Panc1 (cell line): Measurements from ENCODE around the gene KATNAL1.

Experiments used
- CTCF ChIP-seq: fragments of 450-650 bp; IDR thresholded peaks from 2 replicates; pipeline ENCODE4 v1.5.1; 2017; ENCODE audit warnings: mild to moderate bottlenecking
- POLR2AphosphoS5 ChIP-seq: IDR thresholded peaks from 2 replicates; pipeline ENCODE4 v1.6.1; 2012; ENCODE audit warnings: mild to moderate bottlenecking, low read depth, low read length, moderate library complexity
- SIN3A ChIP-seq: IDR thresholded peaks from 2 replicates; pipeline ENCODE4 v1.6.1; 2012; ENCODE audit warnings: low read depth, mild to moderate bottlenecking, low read length, moderate library complexity, borderline replicate concordance; ENCODE audit not compliant: insufficient read depth
- TCF7L2 ChIP-seq: IDR thresholded peaks from 2 replicates; pipeline ENCODE4 v1.6.1; 2011; ENCODE audit warnings: mild to moderate bottlenecking, low read depth, low read length, inconsistent platforms
- TF ChIP-seq, protein P1 (sequence below), 2 experiments: IDR thresholded peaks; 2 replicates each; pipeline ENCODE4 v1.6.1; 2011 to 2012; ENCODE audit warnings: low read depth in 2 of 2, control low read depth in 1 of 2, low read length in 1 of 2, mild to moderate bottlenecking in 1 of 2, moderate library complexity in 1 of 2; ENCODE audit not compliant: insufficient read depth in 1 of 2

- TF ChIP-seq CTCF (no peak), POLR2AphosphoS5 (no peak), SIN3A (no peak), TCF7L2 (no peak)
- TF ChIP-seq, protein P1, sequence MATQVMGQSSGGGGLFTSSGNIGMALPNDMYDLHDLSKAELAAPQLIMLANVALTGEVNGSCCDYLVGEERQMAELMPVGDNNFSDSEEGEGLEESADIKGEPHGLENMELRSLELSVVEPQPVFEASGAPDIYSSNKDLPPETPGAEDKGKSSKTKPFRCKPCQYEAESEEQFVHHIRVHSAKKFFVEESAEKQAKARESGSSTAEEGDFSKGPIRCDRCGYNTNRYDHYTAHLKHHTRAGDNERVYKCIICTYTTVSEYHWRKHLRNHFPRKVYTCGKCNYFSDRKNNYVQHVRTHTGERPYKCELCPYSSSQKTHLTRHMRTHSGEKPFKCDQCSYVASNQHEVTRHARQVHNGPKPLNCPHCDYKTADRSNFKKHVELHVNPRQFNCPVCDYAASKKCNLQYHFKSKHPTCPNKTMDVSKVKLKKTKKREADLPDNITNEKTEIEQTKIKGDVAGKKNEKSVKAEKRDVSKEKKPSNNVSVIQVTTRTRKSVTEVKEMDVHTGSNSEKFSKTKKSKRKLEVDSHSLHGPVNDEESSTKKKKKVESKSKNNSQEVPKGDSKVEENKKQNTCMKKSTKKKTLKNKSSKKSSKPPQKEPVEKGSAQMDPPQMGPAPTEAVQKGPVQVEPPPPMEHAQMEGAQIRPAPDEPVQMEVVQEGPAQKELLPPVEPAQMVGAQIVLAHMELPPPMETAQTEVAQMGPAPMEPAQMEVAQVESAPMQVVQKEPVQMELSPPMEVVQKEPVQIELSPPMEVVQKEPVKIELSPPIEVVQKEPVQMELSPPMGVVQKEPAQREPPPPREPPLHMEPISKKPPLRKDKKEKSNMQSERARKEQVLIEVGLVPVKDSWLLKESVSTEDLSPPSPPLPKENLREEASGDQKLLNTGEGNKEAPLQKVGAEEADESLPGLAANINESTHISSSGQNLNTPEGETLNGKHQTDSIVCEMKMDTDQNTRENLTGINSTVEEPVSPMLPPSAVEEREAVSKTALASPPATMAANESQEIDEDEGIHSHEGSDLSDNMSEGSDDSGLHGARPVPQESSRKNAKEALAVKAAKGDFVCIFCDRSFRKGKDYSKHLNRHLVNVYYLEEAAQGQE (IDR thresholded peaks at IDR 0.05; ENCODE audit: insufficient read depth in 1 of 2, low read depth in 2 of 2, low read length in 1 of 2), result no peak
Measured at GRCh38 chr13:30216111-30216510, 91.2 kb downstream of the KATNAL1 start.
